HepG2 (cell line): ENCODE measurements around the gene LEMD2. TPM values are rescaled to one million over a fixed set of nuclear protein-coding genes. Genes with fewer than 3 reads are reported as not detected.

ENCODE experiments used
- BORCS8-MEF2B ChIP-seq: sonication (generic); formaldehyde crosslinking; IDR thresholded peaks from 2 replicates; pipeline ENCODE4 v1.8.0; 2022; ENCODE audit warnings: mild to moderate bottlenecking, missing genetic modification reagents
- BRD4 ChIP-seq: sonication (generic); formaldehyde crosslinking; IDR thresholded peaks from 2 replicates; pipeline ENCODE4 v1.4.0; 2020; ENCODE audit warnings: missing genetic modification reagents
- CBFB ChIP-seq: sonication (generic); formaldehyde crosslinking; IDR thresholded peaks from 2 replicates; pipeline ENCODE4 v1.4.0; 2020; ENCODE audit warnings: missing genetic modification reagents
- CREBL2 ChIP-seq: sonication (generic); formaldehyde crosslinking; IDR thresholded peaks from 2 replicates; pipeline ENCODE4 v1.8.1; 2023; ENCODE audit warnings: missing genetic modification reagents, mild to moderate bottlenecking, borderline replicate concordance
- HNRNPL ChIP-seq: fragments of 200-400 bp; formaldehyde crosslinking; IDR thresholded peaks from 2 replicates; pipeline ENCODE4 v1.6.1; 2017; ENCODE audit warnings: mild to moderate bottlenecking, low read depth, low read length
- MTF1 ChIP-seq: sonication (generic); formaldehyde crosslinking; IDR thresholded peaks from 2 replicates; pipeline ENCODE4 v1.5.0; 2020; ENCODE audit warnings: missing genetic modification reagents
- NFATC3 ChIP-seq: sonication (generic); formaldehyde crosslinking; IDR thresholded peaks from 2 replicates; pipeline ENCODE4 v1.5.1; 2020; ENCODE audit warnings: mild to moderate bottlenecking, missing genetic modification reagents
- PBX2 ChIP-seq: IDR thresholded peaks from 2 replicates; pipeline ENCODE4 v1.6.1; 2016; ENCODE audit warnings: control low read depth
- POLR2AphosphoS5 ChIP-seq: IDR thresholded peaks from 2 replicates; pipeline ENCODE4 v1.6.1; 2012; ENCODE audit warnings: low read depth, low read length
- PRDM10 ChIP-seq: sonication (generic); formaldehyde crosslinking; IDR thresholded peaks from 2 replicates; pipeline ENCODE4 v1.4.0; 2020; ENCODE audit warnings: low read depth, missing genetic modification reagents
- PRMT3 ChIP-seq: sonication (generic); formaldehyde crosslinking; IDR thresholded peaks from 2 replicates; pipeline ENCODE4 v1.8.1; 2022; ENCODE audit warnings: low read depth, mild to moderate bottlenecking, moderate library complexity, missing genetic modification reagents, borderline replicate concordance
- RBFOX2 ChIP-seq: fragments of 200-400 bp; formaldehyde crosslinking; IDR thresholded peaks from 2 replicates; pipeline ENCODE4 v1.6.1; 2017; ENCODE audit warnings: low read depth, mild to moderate bottlenecking, low read length
- RBM22 ChIP-seq: fragments of 200-400 bp; formaldehyde crosslinking; optimal IDR thresholded peaks from 2 replicates; pipeline ENCODE3; 2017; ENCODE audit warnings: mild to moderate bottlenecking, low read length, moderate library complexity
- SRSF9 ChIP-seq: fragments of 200-400 bp; formaldehyde crosslinking; IDR thresholded peaks from 2 replicates; pipeline ENCODE4 v1.6.1; 2018; ENCODE audit warnings: borderline replicate concordance, mild to moderate bottlenecking, low read depth, low read length; ENCODE audit not compliant: insufficient read depth, poor library complexity, severe bottlenecking
- UBTF ChIP-seq: sonication (generic); formaldehyde crosslinking; IDR thresholded peaks from 2 replicates; pipeline ENCODE4 v1.4.0; 2020; ENCODE audit warnings: mild to moderate bottlenecking, missing genetic modification reagents
- USF2 ChIP-seq, 2 experiments: sonication (generic) in 1 of 2; formaldehyde crosslinking in 1 of 2; IDR thresholded peaks; 2 replicates each; pipeline versions ENCODE4 v1.5.1 to v1.6.1; 2011 to 2020; ENCODE audit warnings: borderline replicate concordance in 1 of 2, low read depth in 1 of 2, low read length in 1 of 2, mild to moderate bottlenecking in 1 of 2, missing genetic modification reagents in 1 of 2, moderate library complexity in 1 of 2
- ZBTB1 ChIP-seq: sonication (generic); formaldehyde crosslinking; IDR thresholded peaks from 2 replicates; pipeline ENCODE4 v1.4.0; 2020; ENCODE audit warnings: missing genetic modification reagents, borderline replicate concordance
- ZBTB7B ChIP-seq: sonication (generic); formaldehyde crosslinking; IDR thresholded peaks from 2 replicates; pipeline ENCODE4 v1.4.0; 2020; ENCODE audit warnings: missing genetic modification reagents
- ZNF282 ChIP-seq: fragments of 450-650 bp; IDR thresholded peaks from 2 replicates; pipeline ENCODE4 v1.6.1; 2018; ENCODE audit not compliant: partially characterized antibody
- ZNF619 ChIP-seq: sonication (generic); formaldehyde crosslinking; IDR thresholded peaks from 2 replicates; pipeline ENCODE4 v1.4.0; 2020; ENCODE audit warnings: mild to moderate bottlenecking, missing genetic modification reagents
- ZNF841 ChIP-seq: sonication (generic); formaldehyde crosslinking; IDR thresholded peaks from 2 replicates; pipeline ENCODE4 v1.8.1; 2023; ENCODE audit warnings: missing genetic modification reagents, borderline replicate concordance
- polyA plus RNA-seq, 8 experiments: library from polyadenylated mRNA; depleted of rRNA in 3 of 8; stranded (reverse) in 7 of 8; unstranded in 1 of 8; fragments of >200 nt; fragmentation: Illumina TruSeq in 4 of 8; extraction: Trizol in 4 of 8; gene quantifications; 2 replicates each; pipeline versions ENCODE4 v1.2.1 to v1.2.3, GENCODE V29; 2011 to 2016; ENCODE audit warnings: low read depth in 4 of 8, missing spikeins in 1 of 8, mixed read lengths in 1 of 8; ENCODE audit not compliant: insufficient read depth in 1 of 8
- total RNA-seq, 5 experiments: library from RNA; depleted of rRNA; stranded (reverse); fragments of >200 nt; fragmentation: Illumina TruSeq; extraction: Trizol; gene quantifications; 2 replicates each; pipeline ENCODE4 v1.2.3, GENCODE V29; 2016; ENCODE audit warnings: low read depth in 1 of 5

Gene LEMD2
- total and polyA plus RNA-seq, 2 of the 13 experiments (the other 11 are each of a cell fraction or from before 2014, with no cell fraction given): 45.2 to 62.9 TPM

GRCh38 chr6:33812669-33813068 is 23.7 kb upstream of the LEMD2 start (continued):
- TF ChIP-seq PBX2: no peak
- TF ChIP-seq ZNF282: no peak
- no peak for TF ChIP-seq BRD4 (CRISPR knock-in tag)
- no peak for TF ChIP-seq HNRNPL
- TF ChIP-seq USF2 (IDR thresholded peaks at IDR 0.05; ENCODE audit: low read depth, low read length): no peak
- TF ChIP-seq USF2 (CRISPR knock-in tag; IDR thresholded peaks at IDR 0.05; ENCODE audit: borderline replicate concordance): no peak
- TF ChIP-seq SRSF9: no peak
- TF ChIP-seq ZNF619 (CRISPR knock-in tag): no peak
- peak; percentile 60; the same call in 1 of the 2 replicates for TF ChIP-seq ZNF841
- TF ChIP-seq POLR2AphosphoS5: no peak
- TF ChIP-seq NFATC3 (CRISPR knock-in tag): 0 out of 2 replicates have a peak, but pooled peaks have one; percentile 47
- no peak for TF ChIP-seq RBM22
- no peak for TF ChIP-seq CREBL2 (CRISPR knock-in tag)
- TF ChIP-seq MTF1 (CRISPR knock-in tag): peak; percentile 89
- no peak for TF ChIP-seq ZBTB7B
- TF ChIP-seq CBFB (CRISPR knock-in tag): no peak
- TF ChIP-seq BORCS8-MEF2B (CRISPR knock-in tag): peak; percentile 98
- TF ChIP-seq RBFOX2: no peak
- TF ChIP-seq ZBTB1 (CRISPR knock-in tag): 0 out of 2 replicates have a peak, but pooled peaks have one; percentile 64
- no peak for TF ChIP-seq UBTF (CRISPR knock-in tag)
- TF ChIP-seq PRDM10 (CRISPR knock-in tag): peak; percentile 63; the same call in 1 of the 2 replicates
- TF ChIP-seq PRMT3 (CRISPR knock-in tag): no peak
